HCT116 (cell line): ENCODE results near the gene WNT3A.

ENCODE experiments used
- CTCF ChIP-seq, 3 experiments: fragments of 200-600 bp in 1 of 3; sonication (generic) in 1 of 3; IDR thresholded peaks in 2 of 3; conservative IDR thresholded peaks in 1 of 3; 2 replicates each; pipeline ENCODE4 v1.5.1; 2012 to 2017; ENCODE audit warnings: low read depth in 2 of 3, low read length in 2 of 3, antibody characterized with exemption in 1 of 3, borderline replicate concordance in 1 of 3, control low read depth in 1 of 3, mild to moderate bottlenecking in 1 of 3, mixed read lengths in 1 of 3, mixed run types in 1 of 3, moderate library complexity in 1 of 3; ENCODE audit not compliant: insufficient read depth in 1 of 3
- EGR1 ChIP-seq: IDR thresholded peaks from 2 replicates; pipeline ENCODE4 v1.6.1; 2012; ENCODE audit warnings: low read depth
- ELF1 ChIP-seq: IDR thresholded peaks from 2 replicates; pipeline ENCODE4 v1.6.1; 2012; ENCODE audit warnings: low read depth, borderline replicate concordance
- EZH2 ChIP-seq: fragments of 200-600 bp; sonication (generic); IDR thresholded peaks from 2 replicates; pipeline ENCODE4 v1.6.1; 2017; ENCODE audit warnings: antibody characterized with exemption, mixed run types
- EZH2phosphoT487 ChIP-seq: fragments of 200-600 bp; IDR thresholded peaks from 2 replicates; pipeline ENCODE4 v1.6.1; 2018; ENCODE audit warnings: antibody characterized with exemption, borderline replicate concordance
- POLR2A ChIP-seq: IDR thresholded peaks from 2 replicates; pipeline ENCODE4 v1.7.0; 2011; ENCODE audit warnings: borderline replicate concordance; ENCODE audit not compliant: insufficient read depth, insufficient read length; ENCODE audit errors: extremely low read depth
- POLR2AphosphoS5 ChIP-seq: IDR thresholded peaks from 2 replicates; pipeline ENCODE4 v1.6.1; 2011; ENCODE audit warnings: mild to moderate bottlenecking, low read depth, low read length, moderate library complexity
- SP1 ChIP-seq: IDR thresholded peaks from 2 replicates; pipeline ENCODE4 v1.6.1; 2012; ENCODE audit warnings: low read depth
- SRF ChIP-seq: IDR thresholded peaks from 2 replicates; pipeline ENCODE4 v1.6.1; 2012; ENCODE audit warnings: low read depth
- YY1 ChIP-seq: IDR thresholded peaks from 2 replicates; pipeline ENCODE4 v1.6.1; 2011; ENCODE audit warnings: low read length, low read depth, moderate library complexity, mild to moderate bottlenecking; ENCODE audit not compliant: insufficient replicate concordance; ENCODE audit errors: extremely low read depth

- no peak for TF ChIP-seq POLR2A
- no peak for TF ChIP-seq EZH2phosphoT487
- no peak for TF ChIP-seq CTCF (IDR thresholded peaks at IDR 0.05 in 2 of 3, conservative IDR thresholded peaks at IDR 0.05 in 1 of 3; ENCODE audit: borderline replicate concordance in 1 of 3, insufficient read depth in 1 of 3, low read depth in 2 of 3, low read length in 2 of 3)
- TF ChIP-seq EZH2 = no peak
- TF ChIP-seq EGR1 = no peak
- TF ChIP-seq ELF1 = no peak
- no peak for TF ChIP-seq YY1
- no peak for TF ChIP-seq SRF
- TF ChIP-seq POLR2AphosphoS5 = no peak
- no peak for TF ChIP-seq SP1
Measured at GRCh38 chr1:228073061-228073856, 66.5 kb downstream of the WNT3A start.
